SK-N-SH (cell line): ENCODE measurements around the gene MID2. TPM values are rescaled to one million over a fixed set of nuclear protein-coding genes. Genes with fewer than 3 reads are reported as not detected.

Experiments used
- CTCF ChIA-PET: fragments of 300-600, 350-600 bp; formaldehyde crosslinking; extraction: SDS; loops from one replicate; lab custom pipeline; 2021; lab: Yijun Ruan, JAX
- POLR2A ChIA-PET: fragments of 350-600 bp; sonication (Branson Sonifier 250); formaldehyde crosslinking; extraction: SDS; loops from one replicate; lab custom pipeline; 2020; ENCODE audit warnings: antibody characterized with exemption, inconsistent platforms; lab: Yijun Ruan, JAX
- DNase-seq: peaks from one replicate; pipeline ENCODE4 v3.0.0; 2012
- H2AFZ ChIP-seq: fragments of 200-600 bp; sonication (generic); 2 replicates; pipeline ENCODE4 v1.8.1; 2016; ENCODE audit warnings: antibody characterized with exemption, mild to moderate bottlenecking, low read depth
- H3F3A ChIP-seq: fragments of 200-600 bp; sonication (generic); replicated peaks from 2 replicates; pipeline ENCODE3; 2016; ENCODE audit warnings: antibody characterized with exemption, mild to moderate bottlenecking; ENCODE audit not compliant: insufficient read depth
- H3K27ac ChIP-seq, 2 experiments: fragments of 200-500 bp in 1 of 2; fragments of 200-600 bp in 1 of 2; sonication (Bioruptor generic) in 1 of 2; sonication (generic), shearing (Covaris generic) in 1 of 2; 2 replicates each; pipeline versions ENCODE4 v1.5.1 to v1.6.1; 2014 to 2016; ENCODE audit warnings: low read depth in 2 of 2, inconsistent platforms in 1 of 2, low read length in 1 of 2, mild to moderate bottlenecking in 1 of 2, mixed read lengths in 1 of 2
- H3K27me3 ChIP-seq: fragments of 200-600 bp; sonication (generic), shearing (Covaris generic); 2 replicates; pipeline ENCODE4 v1.6.1; 2016; ENCODE audit warnings: mixed run types; ENCODE audit not compliant: insufficient read depth
- H3K36me3 ChIP-seq, 2 experiments: fragments of 200-500 bp in 1 of 2; fragments of 200-600 bp in 1 of 2; sonication (Bioruptor generic) in 1 of 2; sonication (generic) in 1 of 2; replicated peaks in 1 of 2; 2 replicates each; pipeline versions ENCODE3 to v1.5.1; 2014 to 2016; ENCODE audit warnings: low read length in 1 of 2, mild to moderate bottlenecking in 1 of 2; ENCODE audit not compliant: insufficient read depth in 2 of 2, control insufficient read depth in 1 of 2
- H3K4me1 ChIP-seq, 2 experiments: fragments of 200-500 bp in 1 of 2; fragments of 200-600 bp in 1 of 2; sonication (Bioruptor generic) in 1 of 2; sonication (generic), shearing (Covaris generic) in 1 of 2; 2 replicates each; pipeline versions ENCODE4 v1.5.1 to v1.6.1; 2014 to 2016; ENCODE audit warnings: low read depth in 1 of 2, low read length in 1 of 2, mixed run types in 1 of 2; ENCODE audit not compliant: insufficient read depth in 2 of 2, control insufficient read depth in 1 of 2
- H3K4me2 ChIP-seq: fragments of 200-600 bp; sonication (generic), shearing (Covaris generic); 2 replicates; pipeline ENCODE4 v1.6.1; 2017; ENCODE audit warnings: mixed run types
- H3K4me3 ChIP-seq, 2 experiments: fragments of 200-500 bp in 1 of 2; fragments of 200-600 bp in 1 of 2; sonication (Bioruptor generic) in 1 of 2; sonication (generic), shearing (Covaris generic) in 1 of 2; 2 replicates each; pipeline versions ENCODE4 v1.5.1 to v1.8.1; 2014 to 2016; ENCODE audit warnings: low read depth in 2 of 2, inconsistent platforms in 1 of 2, low read length in 1 of 2, mild to moderate bottlenecking in 1 of 2, mixed read lengths in 1 of 2, moderate library complexity in 1 of 2
- H3K79me2 ChIP-seq: fragments of 200-600 bp; sonication (generic); 2 replicates; pipeline ENCODE4 v1.8.1; 2017; ENCODE audit warnings: mild to moderate bottlenecking; ENCODE audit not compliant: insufficient read depth
- H3K9ac ChIP-seq: fragments of 200-600 bp; sonication (generic); 2 replicates; pipeline ENCODE4 v1.6.1; 2017; ENCODE audit warnings: mixed run types
- H3K9me2 ChIP-seq: fragments of 200-600 bp; sonication (generic); 2 replicates; pipeline ENCODE4 v1.6.1; 2017; ENCODE audit warnings: mixed run types
- H3K9me3 ChIP-seq: fragments of 200-600 bp; sonication (generic); 2 replicates; pipeline ENCODE4 v1.6.1; 2017; ENCODE audit warnings: mixed run types, mild to moderate bottlenecking, moderate library complexity
- H4K20me1 ChIP-seq: fragments of 200-600 bp; sonication (generic); 2 replicates; pipeline ENCODE4 v1.6.1; 2017; ENCODE audit warnings: mild to moderate bottlenecking, mixed run types; ENCODE audit not compliant: insufficient read depth
- CHD2 ChIP-seq: fragments of 150-350 bp; IDR thresholded peaks from 2 replicates; pipeline ENCODE4 v1.6.1; 2018; ENCODE audit warnings: low read length; ENCODE audit not compliant: partially characterized antibody
- CTCF ChIP-seq: fragments of 200-600 bp; sonication (generic); IDR thresholded peaks from 2 replicates; pipeline ENCODE4 v1.6.1; 2017; ENCODE audit warnings: antibody characterized with exemption, mild to moderate bottlenecking, moderate library complexity
- ELF1 ChIP-seq: IDR thresholded peaks from 2 replicates; pipeline ENCODE4 v1.4.0; 2012
- EP300 ChIP-seq, 2 experiments: IDR thresholded peaks; 2 replicates each; pipeline versions ENCODE4 v1.4.0 to v1.6.1; 2012; ENCODE audit warnings: borderline replicate concordance in 1 of 2, low read depth in 1 of 2, low read length in 1 of 2
- EZH2phosphoT487 ChIP-seq: fragments of 200-600 bp; sonication (generic); IDR thresholded peaks from 2 replicates; pipeline ENCODE4 v1.6.1; 2017; ENCODE audit warnings: low read depth, mixed run types, mild to moderate bottlenecking, antibody characterized with exemption, moderate library complexity, borderline replicate concordance
- FOSL2 ChIP-seq: IDR thresholded peaks from 2 replicates; pipeline ENCODE4 v1.4.0; 2012; ENCODE audit warnings: low read depth, mild to moderate bottlenecking, moderate library complexity, borderline replicate concordance
- GABPA ChIP-seq: IDR thresholded peaks from 2 replicates; pipeline ENCODE4 v1.4.0; 2012; ENCODE audit warnings: low read depth, mild to moderate bottlenecking
- MEF2A ChIP-seq: IDR thresholded peaks from 2 replicates; pipeline ENCODE4 v1.4.0; 2012; ENCODE audit warnings: low read depth, borderline replicate concordance
- NFIC ChIP-seq: IDR thresholded peaks from 2 replicates; pipeline ENCODE4 v1.4.0; 2012; ENCODE audit warnings: borderline replicate concordance
- REST ChIP-seq: IDR thresholded peaks from 2 replicates; pipeline ENCODE4 v1.6.1; 2012; ENCODE audit warnings: mild to moderate bottlenecking, low read depth, low read length, moderate library complexity
- RFX5 ChIP-seq: IDR thresholded peaks from 2 replicates; pipeline ENCODE4 v1.6.1; 2012; ENCODE audit warnings: mild to moderate bottlenecking, improper control_type of control experiment, low read length
- TAF1 ChIP-seq: IDR thresholded peaks from 2 replicates; pipeline ENCODE4 v1.6.1; 2012; ENCODE audit warnings: low read depth, mild to moderate bottlenecking, low read length, moderate library complexity, borderline replicate concordance
- YY1 ChIP-seq: IDR thresholded peaks from 2 replicates; pipeline ENCODE4 v1.4.0; 2012; ENCODE audit warnings: low read depth, mild to moderate bottlenecking
- ZBTB33 ChIP-seq: IDR thresholded peaks from 2 replicates; pipeline ENCODE4 v1.4.0; 2012; ENCODE audit warnings: low read depth, borderline replicate concordance
- WGBS: methylation state at CpG from one replicate; pipeline ENCODE4 v1.1.6; 2017; ENCODE audit warnings: low lambda C conversion rate; 5-methylcytosine and 5-hydroxymethylcytosine counted together
- polyA plus RNA-seq, 3 experiments: library from polyadenylated mRNA; depleted of rRNA; stranded (reverse); fragments of >200 nt; gene quantifications; 2 replicates each; pipeline ENCODE4 v1.2.3, GENCODE V29; 2012

The MID2 gene
- polyA plus RNA-seq, 1 of the 3 experiments (the other 2 are of a cell fraction): 0.16 TPM

GRCh38 chrX:107836958-107837357, 11.3 kb downstream of the MID2 start:
- WGBS: 26% methylated on average over 2 of the region's 2 CpGs
- Histone ChIP-seq H3K36me3 (no peaks in the 10 kb centered on the region), H3K4me1 (no peaks in the 10 kb centered on the region), H3K79me2 (no peaks in the 10 kb centered on the region), H2AFZ (no peak overlapping the region), H3F3A (no peaks in the 10 kb centered on the region), H3K9me3 (no peaks in the 10 kb centered on the region), H3K4me2 (no peak overlapping the region), H4K20me1 (no peaks in the 10 kb centered on the region), H3K4me3 (no peak overlapping the region), H3K27ac (no peak overlapping the region), H3K9me2 (no peaks in the 10 kb centered on the region), H3K27me3 (peaks cover 23% of the 10 kb centered on the region; the same call in 1 of the 2 replicates), H3K9ac (no peak overlapping the region)
- TF ChIP-seq ELF1 (no peak), NFIC (no peak), YY1 (no peak), EP300 (IDR thresholded peaks at IDR 0.05; ENCODE audit: borderline replicate concordance in 1 of 2, low read depth in 1 of 2, low read length in 1 of 2) (no peak), FOSL2 (no peak), TAF1 (no peak), MEF2A (no peak), GABPA (no peak), REST (no peak), ZBTB33 (no peak), CHD2 (no peak)
- POLR2A ChIA-PET: no interaction called here
- no peak for DNase-seq
- CTCF ChIA-PET: no interaction called here

- Histone ChIP-seq H3K9me2 (no peaks in the 10 kb centered on the region), H3K27ac (no peak overlapping the region), H3K9ac (no peak overlapping the region), H3K36me3 (no peaks in the 10 kb centered on the region), H2AFZ (no peak overlapping the region), H4K20me1 (no peaks in the 10 kb centered on the region), H3K4me2 (no peak overlapping the region), H3K27me3 (peaks cover 20% of the 10 kb centered on the region; the same call in 1 of the 2 replicates), H3K79me2 (no peaks in the 10 kb centered on the region), H3K4me1 (no peaks in the 10 kb centered on the region), H3F3A (no peaks in the 10 kb centered on the region), H3K4me3 (no peak overlapping the region), H3K9me3 (no peaks in the 10 kb centered on the region)
- CTCF ChIA-PET: no interaction called here
- WGBS: 34% methylated on average over 10 of the region's 15 CpGs
- no peak for DNase-seq
- POLR2A ChIA-PET: no interaction called here
- TF ChIP-seq REST (no peak), NFIC (no peak), RFX5 (no peak), YY1 (no peak), CTCF (no peak), EZH2phosphoT487 (no peak), TAF1 (no peak)
Measured at GRCh38 chrX:107840971-107841370, 15.3 kb downstream of the MID2 start.
